ENCODE results near the gene SORBS1.
"Not testable (repeated sequence)": the region's sequence is repeated elsewhere in the genome, so short reads cannot be mapped to it uniquely, and the experiment has no call there.

Gene SORBS1

GRCh38 chr10:95356190-95356955 lies 204.8 kb downstream of the SORBS1 start:
- in situ Hi-C loops (cut with MboI; ENCODE audit: low sequenced_read_pairs): no loop called here

GRCh38 chr10:95355301-95355700 lies 205.9 kb downstream of the SORBS1 start:
- in situ Hi-C loops (cut with MboI; ENCODE audit: low sequenced_read_pairs): no loop called here

DNA sequence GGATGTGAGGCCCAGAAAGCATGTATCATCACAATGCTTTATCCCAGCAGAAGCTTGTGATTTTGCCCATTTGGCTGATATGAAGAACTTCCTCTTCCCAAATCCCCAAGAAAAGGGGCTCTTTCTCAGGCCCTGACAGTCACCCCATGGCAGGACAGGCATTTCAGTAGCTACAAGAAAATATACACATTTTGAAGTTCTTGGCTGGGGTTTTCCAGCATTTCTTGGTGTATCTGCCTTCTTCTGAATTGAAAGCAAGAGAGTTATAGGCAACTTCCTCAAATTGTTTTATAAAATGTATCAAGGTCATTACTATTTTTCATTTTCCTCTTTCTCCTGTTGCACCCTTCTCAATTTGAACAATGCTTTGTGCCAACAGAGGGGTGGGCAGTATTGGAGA lies 207.1 kb downstream of the SORBS1 start:
- in situ Hi-C loops (cut with MboI; ENCODE audit: low sequenced_read_pairs): no loop called here

GRCh38 chr10:95353123-95353522 lies 208.0 kb downstream of the SORBS1 start:
- in situ Hi-C loops (cut with MboI; ENCODE audit: low sequenced_read_pairs): no loop called here

- in situ Hi-C loops (cut with MboI; ENCODE audit: low sequenced_read_pairs): no loop called here
These were observed 208.5 kb downstream of the SORBS1 start for GRCh38 chr10:95352684-95353083.

DNA sequence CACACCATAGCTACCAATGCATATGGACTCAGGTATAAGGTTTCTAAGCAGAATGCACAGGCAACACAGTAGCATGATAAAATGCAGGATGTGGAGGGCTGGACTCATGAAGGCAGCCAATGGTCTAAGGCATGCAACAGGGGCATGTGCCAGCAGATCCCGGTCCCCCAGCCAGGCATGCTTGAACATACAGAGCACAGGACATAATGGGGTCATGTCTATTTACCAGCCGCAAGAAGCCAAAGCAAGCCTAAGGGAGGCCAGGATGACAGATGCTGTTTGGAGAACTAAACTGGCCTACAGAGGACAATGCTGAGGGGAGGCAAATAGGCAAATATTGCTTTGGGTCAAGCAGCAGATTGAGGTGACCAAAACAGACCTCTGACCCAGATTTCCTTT lies 210.3 kb downstream of the SORBS1 start:
- in situ Hi-C loops (cut with MboI; ENCODE audit: low sequenced_read_pairs): no loop called here

DNA sequence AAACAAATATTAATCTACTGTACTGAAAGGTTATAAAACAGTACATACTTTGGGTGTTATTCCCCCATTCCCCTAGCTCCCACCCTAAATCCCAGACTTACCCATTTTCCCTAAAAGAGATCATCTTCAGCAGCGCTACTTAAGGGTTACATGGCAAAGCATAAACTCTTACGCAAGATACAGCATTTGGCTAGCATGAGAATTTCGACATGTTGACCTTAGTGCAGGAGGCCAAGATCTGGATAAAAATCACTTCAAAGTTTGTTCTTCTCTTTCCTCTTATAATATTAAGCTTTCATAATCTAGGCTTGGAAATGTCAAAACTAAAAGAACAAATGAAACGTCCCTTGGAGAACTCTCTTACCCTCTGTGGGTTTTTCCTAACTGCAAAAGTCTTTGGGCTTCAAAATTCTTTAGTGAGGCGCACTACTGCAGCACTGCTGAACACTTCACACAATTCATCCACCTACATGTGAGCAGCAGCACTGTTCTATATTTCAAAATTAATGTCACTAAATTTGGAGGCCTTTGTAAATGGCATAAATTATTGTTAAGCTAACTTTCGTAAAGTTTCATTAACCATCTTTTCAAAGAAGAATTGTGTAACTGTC lies 210.8 kb downstream of the SORBS1 start:
- in situ Hi-C loops (cut with MboI; ENCODE audit: low sequenced_read_pairs): no loop called here

DNA sequence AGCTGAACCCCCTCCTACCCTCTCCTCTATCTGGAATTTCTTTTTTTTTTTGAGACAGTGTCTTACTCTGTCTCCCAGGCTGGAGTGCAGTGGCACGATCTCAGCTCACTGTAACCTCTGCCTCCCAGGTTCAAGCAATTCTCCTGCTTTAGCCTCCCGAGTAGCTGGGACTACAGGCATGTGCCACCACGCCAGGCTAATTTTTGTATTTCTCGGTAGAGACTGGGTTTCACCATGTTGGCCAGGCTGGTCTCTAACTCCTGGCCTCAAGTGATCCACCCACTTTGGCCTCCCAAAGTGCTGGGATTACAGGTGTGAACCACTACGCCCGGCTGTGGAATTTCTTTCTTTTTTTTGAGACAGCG lies 213.8 kb downstream of the SORBS1 start:
- in situ Hi-C loops (cut with MboI; ENCODE audit: low sequenced_read_pairs): not testable (repeated sequence)

- in situ Hi-C loops (cut with MboI; ENCODE audit: low sequenced_read_pairs): no loop called here
These were observed 214.3 kb downstream of the SORBS1 start for GRCh38 chr10:95346715-95347401.

- in situ Hi-C loops (cut with MboI; ENCODE audit: low sequenced_read_pairs): no loop called here
These were observed 217.6 kb downstream of the SORBS1 start for GRCh38 chr10:95343573-95343972.

GRCh38 chr10:95341716-95342130 lies 219.4 kb downstream of the SORBS1 start:
- in situ Hi-C loops (cut with MboI; ENCODE audit: low sequenced_read_pairs): no loop called here

GRCh38 chr10:95339863-95340262 lies 221.3 kb downstream of the SORBS1 start:
- in situ Hi-C loops (cut with MboI; ENCODE audit: low sequenced_read_pairs): no loop called here

DNA sequence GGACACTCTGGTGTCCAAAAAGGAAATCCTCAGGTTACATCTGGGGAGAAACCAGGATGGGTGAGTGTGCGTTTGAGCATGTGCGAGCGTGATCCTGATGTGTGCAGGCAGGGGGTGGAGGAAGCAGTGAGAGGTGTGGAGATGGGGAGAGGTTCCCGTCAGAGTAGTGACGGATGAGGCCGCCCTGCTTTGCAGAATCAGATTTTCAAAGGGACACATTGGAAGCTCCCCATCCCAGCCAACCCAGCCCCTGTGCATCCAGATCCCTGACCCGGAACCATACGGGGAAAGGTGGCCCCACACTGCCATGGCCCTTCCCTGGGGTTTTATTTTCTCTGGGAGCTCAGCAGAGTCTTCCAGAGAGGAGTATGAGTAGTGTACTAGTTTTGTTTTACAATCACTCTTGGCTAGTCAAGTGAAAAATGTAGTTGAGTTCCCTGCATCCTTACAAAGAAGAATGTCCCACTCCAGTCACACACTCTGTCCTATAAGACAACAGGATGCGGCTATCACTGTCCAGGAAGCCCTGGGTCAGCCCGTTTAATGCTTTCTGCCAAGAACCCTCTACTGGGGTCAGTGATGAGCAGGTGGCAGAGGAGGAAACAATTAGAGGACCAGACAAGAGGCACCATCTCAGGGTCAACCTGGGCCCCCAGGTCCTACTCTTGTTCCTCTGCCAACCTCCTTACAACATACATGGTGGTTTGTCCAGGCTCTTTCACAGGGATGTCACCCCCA lies 223.6 kb downstream of the SORBS1 start:
- in situ Hi-C loops (cut with MboI; ENCODE audit: low sequenced_read_pairs): no loop called here

DNA sequence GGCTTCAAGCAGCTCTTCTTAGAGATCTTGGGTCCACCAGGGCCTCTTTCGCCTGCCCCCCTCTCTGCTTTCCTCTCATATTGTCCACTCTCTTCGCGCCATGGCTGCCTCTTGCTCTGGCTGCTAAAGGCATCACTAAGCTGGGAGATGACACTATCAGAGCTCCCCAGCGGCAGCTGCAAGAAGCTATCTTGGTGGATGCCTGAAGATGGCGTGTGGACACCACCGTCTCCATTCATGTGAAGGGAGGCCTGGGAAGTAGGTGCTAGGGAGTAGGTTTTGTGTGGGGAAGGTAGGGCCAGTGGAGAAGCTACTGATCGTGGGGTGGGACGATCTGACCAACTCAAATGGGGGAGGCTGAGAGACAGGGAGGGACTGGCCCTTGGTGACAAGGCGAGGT lies 224.5 kb downstream of the SORBS1 start:
- in situ Hi-C loops (cut with MboI; ENCODE audit: low sequenced_read_pairs): no loop called here

DNA sequence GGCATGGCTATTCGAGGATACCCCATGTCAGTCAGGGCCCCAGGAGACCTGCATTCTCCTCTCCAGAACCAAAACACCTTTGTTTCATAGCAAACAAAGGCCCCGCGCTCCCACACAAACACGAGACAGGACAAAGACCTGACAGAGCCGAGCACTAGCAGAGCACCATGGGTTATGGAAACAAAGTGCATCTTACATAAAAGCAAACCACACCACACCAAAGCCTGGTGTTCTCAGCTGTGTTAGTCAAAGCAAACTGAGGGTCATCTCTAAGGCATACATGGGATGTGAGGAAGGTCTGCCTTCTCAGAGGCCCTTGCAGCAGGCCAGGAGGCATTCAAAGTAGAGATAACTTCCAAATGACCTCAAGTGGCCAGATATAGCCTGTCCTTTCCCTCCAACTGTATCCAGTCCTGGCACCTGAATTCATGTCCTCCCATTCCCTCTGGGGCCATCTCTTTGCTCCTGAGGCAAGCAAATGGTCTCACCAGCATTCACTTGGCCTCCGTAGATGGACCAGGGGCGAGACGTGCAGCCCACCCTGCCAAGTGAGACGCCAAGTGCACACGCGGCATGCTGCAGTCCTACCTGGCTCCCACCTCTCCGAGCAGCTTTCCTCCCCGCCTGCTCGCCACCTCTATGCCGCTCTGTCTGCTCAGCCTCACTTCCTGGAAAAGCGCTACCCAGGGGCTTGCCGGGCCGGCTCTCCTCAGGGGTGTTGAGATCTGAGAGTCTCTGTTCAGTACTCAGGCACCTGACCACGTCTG lies 225.1 kb downstream of the SORBS1 start:
- in situ Hi-C loops (cut with MboI; ENCODE audit: low sequenced_read_pairs): no loop called here

DNA sequence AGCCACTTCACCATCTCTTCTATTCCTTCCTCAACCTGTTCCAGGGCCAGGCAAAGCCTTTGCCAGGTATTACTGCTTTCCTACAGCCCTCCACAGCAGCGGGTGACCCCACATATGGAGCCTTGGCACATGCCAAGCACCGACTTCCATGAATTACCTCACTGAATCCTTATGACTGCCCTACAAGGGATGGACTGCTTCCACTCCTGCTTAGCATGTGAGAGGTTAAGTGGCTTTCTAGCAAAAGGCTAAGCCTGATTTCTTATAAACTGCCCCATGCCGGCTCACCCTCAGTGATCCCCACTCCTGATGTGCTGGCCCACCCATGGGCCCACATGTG lies 226.4 kb downstream of the SORBS1 start:
- in situ Hi-C loops (cut with MboI; ENCODE audit: low sequenced_read_pairs): no loop called here

DNA sequence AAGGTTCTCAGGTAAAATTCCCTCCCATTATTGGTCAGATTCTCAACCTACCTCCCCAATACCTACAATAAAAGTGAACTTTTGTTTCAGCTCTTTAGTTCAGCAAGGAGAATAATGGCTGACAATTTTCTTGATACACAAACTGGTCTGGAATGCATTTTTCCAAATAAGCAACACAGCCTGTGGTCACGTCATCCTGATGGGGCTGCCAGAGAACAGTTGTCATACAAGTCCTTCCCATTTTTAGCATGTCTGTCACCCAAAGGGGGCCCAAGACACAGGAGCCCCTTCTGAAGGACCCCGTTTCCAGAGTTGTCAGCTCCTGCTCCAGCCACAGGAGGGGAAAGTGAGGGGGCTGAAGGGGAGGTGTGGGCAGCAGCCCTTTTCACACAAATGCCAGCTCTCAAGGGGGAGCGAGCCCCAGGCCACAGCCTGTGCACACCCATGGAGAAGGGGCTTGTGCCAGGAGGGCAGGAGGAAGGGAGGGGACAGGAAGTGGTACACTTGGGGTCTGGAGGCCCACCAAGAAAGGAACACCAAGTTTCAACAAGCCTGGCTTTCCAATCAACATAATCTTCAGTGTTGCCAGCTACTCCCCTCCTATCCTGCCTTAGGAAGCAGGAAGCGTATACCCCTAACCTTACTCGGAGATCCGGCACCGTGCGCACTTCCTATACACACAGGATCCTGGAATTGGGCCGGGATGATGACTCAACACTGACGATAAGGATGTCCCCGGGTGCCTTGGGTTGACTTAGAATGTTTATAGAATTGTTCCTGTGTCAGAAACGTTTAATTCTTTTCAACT lies 227.0 kb downstream of the SORBS1 start:
- in situ Hi-C loops (cut with MboI; ENCODE audit: low sequenced_read_pairs): no loop called here

DNA sequence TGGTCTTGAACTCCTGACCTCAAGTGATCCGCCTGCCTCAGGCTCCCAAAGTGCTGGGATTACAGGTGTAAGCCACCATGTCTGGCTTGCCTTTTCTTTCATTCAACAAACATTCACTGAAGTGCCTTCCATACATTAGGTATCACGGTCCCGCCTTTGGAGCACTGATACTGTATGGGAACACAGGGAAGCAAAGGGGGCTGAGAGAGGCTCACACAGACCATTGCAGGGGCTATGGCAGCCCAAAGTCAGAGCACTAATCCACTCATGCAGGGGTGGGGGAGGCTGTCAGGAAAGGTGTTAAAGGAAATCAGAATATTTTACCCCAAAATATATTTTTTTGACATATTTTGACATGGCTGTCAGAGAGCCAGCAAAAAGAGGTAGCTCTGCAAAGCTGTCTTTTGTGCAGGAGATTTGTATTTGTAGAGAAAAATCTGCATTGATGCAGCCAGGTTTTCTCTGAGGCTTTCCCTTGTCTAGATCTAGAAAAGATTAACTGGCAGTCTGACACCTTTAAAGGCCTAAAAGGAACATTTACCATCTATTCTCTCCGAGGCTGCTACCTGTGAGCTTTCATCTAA lies 228.4 kb downstream of the SORBS1 start:
- in situ Hi-C loops (cut with MboI; ENCODE audit: low sequenced_read_pairs): no loop called here

DNA sequence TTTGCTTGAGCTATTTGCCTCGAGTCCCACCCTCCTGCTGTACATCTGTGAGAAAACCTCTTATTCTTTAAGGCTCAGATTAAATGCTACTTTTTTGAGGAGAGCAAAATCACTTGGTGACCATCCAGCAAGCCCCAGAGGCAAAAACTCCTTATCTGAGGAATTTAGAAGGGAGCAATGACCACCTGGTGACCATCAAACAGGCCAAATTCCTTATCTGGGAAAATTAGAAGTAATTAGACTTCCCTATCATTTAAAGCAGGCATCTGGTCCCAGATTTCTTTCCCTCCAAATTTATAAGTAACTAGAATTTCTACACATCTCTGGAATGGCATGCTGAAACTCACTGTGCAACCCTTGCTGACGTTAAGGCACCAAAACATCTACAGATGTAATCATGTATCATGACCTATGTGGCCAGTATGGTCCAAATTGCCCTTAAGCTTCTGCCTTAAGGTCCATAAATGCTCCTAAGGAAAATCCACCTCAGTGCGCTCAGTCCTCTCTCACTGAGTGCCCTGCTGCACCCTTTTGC lies 229.5 kb downstream of the SORBS1 start:
- in situ Hi-C loops (cut with MboI; ENCODE audit: low sequenced_read_pairs): no loop called here

Data from HL-60/S4 (cell line).